Raji (cell line): ENCODE measurements around the gene CXCL12.

Source experiments
- POLR2A ChIP-seq: IDR thresholded peaks from 2 replicates; pipeline ENCODE4 v1.6.1; 2011; ENCODE audit warnings: low read depth, low read length, control low read depth; ENCODE audit not compliant: insufficient read depth

Gene CXCL12

GRCh38 chr10:44385026-44385695 lies at the start of gene CXCL12:
TSS of gene CXCL12 (minus strand) at chr10:44385097. CDS start at chr10:44385005, 92 bp downstream.
- TF ChIP-seq POLR2A: no peak

DNA sequence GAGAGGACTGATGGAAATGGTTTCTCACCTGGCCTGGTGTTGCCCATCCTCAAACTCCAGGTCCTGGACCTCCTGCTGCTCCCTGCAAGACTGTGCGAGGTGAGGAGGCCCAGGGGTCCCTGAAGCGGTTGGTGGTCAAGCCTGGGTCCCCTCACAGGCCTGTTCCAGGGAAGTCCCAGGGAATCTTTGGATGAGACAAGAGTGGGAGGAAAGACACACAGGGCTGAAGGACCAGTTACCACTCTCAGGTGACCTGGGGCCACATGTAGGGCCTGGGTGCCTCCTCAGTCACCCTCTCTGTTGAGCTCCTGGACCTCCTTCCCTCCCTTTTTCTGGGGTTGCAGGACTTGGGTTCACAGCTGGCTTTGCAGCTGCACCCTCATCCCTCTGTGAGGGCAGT lies 42.6 kb upstream of the CXCL12 start:
- TF ChIP-seq POLR2A: no peak

DNA sequence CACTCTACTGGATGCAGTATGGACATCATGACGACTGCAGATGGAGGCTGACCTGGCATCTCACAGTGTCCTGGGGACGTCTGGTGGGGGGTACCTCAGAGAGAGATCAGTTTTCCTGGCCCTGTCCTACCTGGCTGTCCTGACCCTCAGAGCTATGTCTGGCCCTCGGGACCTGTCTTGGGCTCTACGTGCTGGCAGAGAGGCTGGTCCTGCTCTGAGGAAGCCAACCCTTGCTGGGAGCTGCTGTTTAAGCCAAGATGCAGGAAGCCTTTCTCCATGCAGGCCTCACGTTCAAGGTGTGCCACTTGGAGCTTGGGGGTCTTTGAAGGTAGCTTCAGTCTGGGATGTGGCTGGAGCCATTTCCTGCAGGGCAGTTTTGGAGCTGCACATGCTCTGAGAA lies 42.1 kb upstream of the CXCL12 start:
- TF ChIP-seq POLR2A: no peak

DNA sequence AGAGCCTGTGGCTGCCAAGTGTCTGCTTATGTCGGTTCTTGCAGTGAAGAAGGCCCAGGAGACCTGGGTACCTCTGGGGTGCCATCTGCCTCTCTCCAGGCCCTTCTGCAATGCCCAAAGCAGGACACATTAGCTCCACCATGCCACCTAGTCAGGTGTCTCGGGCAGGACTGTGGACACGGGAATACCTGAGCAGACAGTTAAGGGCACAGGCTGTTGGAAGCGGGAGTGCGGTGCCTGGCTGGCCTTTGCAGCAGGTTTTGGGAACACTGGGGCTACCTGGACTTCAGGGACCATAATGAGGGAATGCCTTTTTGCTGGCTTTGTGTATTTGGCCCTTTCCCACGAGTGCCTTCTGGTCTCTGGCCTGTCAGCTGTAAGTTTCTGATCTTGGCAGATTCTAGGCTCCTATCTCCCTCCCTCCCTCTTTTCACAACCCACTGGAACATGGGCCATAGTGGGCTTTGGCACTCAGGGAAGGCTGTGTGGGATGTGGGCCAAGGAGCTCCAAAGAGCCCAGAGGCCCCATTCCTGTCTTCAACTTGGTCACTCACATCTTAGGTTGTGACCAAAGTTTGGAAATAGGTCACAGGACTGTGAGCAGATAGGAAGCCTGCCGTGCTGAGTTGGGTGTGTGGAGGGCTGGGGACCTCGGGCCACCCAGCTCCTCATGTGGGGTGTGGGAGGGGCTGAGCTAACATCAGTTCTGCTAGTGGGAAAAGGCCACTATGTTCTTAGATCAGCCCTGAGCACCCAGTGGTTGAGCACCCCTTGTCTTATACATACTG lies 41.5 kb upstream of the CXCL12 start:
- no peak for TF ChIP-seq POLR2A

DNA sequence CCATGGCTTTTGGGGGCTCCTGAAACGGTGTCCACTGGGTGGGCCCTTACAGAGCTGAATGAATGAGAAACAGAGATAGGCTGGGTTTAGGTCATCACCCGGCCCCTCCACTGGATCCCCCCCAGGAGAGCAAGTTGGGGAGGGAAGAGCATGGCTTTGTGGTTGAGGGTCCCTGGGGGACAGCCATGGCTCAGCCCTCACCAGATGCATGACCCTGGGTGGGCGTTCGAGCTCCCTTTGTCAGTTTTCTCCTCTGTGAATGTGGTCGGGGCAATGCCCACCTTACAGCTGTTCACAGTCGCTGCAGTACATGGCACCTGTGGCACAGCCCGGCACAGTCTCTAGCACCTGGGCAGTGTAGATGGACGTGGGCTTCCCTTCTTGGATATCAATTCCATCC lies 40.6 kb upstream of the CXCL12 start:
- no peak for TF ChIP-seq POLR2A

DNA sequence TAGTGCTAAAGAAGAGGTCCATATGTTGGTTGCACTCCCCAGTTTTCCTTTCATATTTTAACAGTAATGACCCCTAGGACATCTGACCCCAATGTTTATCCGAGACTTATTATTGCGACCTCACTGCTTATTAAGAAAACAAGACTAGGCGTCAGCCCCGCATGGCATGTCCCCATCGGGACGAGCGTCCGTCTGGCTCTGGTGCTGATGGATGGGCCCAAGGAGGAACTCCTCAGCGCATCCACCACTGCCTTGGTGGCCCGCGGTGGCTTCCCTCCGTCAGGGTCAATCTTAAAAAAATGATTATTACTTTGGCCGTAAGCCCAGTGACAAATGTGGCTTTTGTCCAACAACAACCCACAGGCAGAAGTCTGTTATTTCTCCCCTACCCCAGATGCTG lies 40.1 kb upstream of the CXCL12 start:
- TF ChIP-seq POLR2A: no peak

GRCh38 chr10:44424298-44424697 lies 39.4 kb upstream of the CXCL12 start:
- no peak for TF ChIP-seq POLR2A

- no peak for TF ChIP-seq POLR2A
Observed at GRCh38 chr10:44422570-44423101, 37.7 kb upstream of the CXCL12 start.

- no peak for TF ChIP-seq POLR2A
Observed at GRCh38 chr10:44422153-44422552, 37.3 kb upstream of the CXCL12 start.

DNA sequence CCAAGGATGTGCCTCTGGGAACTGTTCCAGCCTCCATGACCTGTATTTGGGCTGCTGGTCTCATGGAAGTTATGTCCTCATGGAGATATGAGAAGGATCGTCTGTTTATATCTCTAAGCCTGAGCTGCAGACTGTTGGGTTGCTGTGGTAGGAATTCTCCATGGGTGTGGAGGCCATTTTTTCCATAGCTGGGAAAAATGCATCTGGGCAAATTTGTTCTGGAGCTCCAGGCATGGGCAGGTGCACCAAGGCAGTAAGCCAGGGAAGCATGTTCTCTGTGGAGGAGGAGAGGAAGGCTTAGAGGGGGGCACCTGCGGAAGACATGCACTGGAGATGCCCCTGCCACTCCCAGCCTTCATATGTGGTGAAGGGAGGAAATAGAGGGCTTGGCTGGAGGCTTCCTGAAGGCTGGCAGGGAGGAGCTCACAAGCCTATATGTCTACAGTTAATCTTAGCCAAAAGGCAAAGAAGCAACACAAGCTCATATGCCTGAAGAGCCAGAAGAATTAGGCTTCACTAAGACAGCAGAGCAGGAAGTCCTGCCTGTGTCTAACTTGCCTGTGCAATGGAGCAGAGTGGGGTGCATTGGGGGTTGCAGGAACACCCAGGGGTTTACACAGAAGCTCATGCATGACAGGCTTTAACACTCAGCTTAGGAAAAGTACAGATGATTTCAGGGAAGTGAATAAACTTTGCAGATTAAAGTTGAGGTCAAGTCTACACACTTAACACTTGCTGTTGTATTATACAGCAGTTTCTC lies 35.1 kb upstream of the CXCL12 start:
- no peak for TF ChIP-seq POLR2A

DNA sequence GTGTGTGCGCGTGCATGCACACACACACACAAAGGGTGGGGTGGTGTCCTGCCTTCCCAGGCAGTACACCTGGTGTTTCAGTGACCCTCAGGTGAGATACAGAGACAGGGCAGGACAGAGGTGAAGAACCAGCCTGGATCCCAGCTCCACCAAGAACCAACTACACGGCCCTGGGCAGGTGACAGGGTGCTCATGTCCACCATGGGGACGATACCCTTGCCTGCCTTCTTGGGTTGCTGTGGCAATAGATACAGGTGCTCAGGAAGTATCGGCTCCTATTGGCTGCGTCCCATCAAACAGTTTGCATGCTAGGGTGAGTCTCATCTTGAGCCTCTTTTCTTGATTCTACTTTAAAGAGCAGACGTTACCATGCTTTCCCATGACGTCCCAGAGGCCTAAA lies 33.7 kb upstream of the CXCL12 start:
- TF ChIP-seq POLR2A: no peak

- TF ChIP-seq POLR2A: no peak
Observed at GRCh38 chr10:44417761-44418160, 32.9 kb upstream of the CXCL12 start.

- no peak for TF ChIP-seq POLR2A
Observed at GRCh38 chr10:44416936-44417335, 32.0 kb upstream of the CXCL12 start.

- no peak for TF ChIP-seq POLR2A
Observed at GRCh38 chr10:44416021-44416771, 31.3 kb upstream of the CXCL12 start.

DNA sequence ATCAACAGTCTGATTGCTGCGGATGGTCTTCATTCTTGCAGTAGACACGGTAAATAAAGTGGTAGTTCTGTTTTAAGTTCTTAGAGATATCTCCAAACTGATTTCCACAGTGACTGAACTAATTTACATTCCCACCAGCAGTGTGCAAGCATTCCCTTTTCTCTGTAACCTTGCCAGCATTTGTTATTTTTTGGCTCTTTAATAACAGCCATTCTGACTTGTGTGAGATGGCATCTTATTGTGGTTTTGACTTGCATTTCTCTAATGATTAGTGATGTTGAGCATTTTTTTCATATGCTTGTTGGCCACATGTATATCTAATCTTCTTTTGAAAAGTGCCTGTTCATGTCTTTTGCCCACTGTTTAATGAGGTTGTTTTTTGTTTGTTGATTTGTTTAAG lies 30.2 kb upstream of the CXCL12 start:
- no peak for TF ChIP-seq POLR2A
